HG03066 (cell line): ENCODE data around the gene USP20.

Source experiments
- ATAC-seq: cut with Tn5 transposase; IDR thresholded peaks from one replicate; pipeline ENCODE4 v1.9.1; 2021; ENCODE audit warnings: low read depth; ENCODE audit not compliant: unreplicated experiment

The USP20 gene

DNA sequence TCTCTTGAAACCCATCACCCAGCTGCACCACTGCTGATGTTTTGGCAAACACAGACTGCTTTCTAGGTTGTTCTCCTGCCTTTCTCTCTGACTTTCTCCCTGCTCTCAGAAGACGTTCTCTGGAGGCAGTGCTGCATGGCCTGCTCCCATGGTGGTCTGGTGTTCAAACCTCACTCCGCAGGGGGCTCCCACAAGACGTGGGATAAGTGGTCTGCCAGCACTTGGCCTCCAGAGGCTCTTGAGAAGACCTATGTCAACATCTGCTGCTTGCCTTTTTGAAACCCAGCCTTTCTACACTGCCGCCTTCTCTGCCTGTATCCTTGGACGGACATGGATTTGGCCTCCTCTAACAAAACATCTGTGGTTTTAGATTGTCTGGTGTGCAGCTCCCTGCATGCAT is 16.6 kb downstream of the USP20 start:
- no peak for ATAC-seq

DNA sequence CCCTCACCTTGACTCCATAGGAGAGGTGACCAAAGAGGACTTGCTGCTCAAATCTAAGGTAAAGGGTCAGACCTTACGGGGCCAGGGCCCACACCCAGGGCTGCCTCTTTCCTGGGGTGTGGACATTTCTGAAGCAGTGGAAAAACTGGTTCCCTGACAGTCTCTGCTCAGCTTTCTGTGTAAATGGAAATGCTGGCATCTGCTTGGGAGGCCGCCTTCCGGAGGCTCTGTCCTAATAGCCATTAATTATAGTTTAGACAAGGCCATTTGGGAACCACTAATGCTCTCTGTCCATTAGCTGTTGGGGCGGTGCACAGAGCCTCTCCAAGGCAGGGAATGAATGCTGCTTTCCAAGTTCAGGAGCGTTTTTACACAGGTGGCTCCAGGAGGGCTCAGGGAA is 17.3 kb downstream of the USP20 start:
- ATAC-seq, result no peak

DNA sequence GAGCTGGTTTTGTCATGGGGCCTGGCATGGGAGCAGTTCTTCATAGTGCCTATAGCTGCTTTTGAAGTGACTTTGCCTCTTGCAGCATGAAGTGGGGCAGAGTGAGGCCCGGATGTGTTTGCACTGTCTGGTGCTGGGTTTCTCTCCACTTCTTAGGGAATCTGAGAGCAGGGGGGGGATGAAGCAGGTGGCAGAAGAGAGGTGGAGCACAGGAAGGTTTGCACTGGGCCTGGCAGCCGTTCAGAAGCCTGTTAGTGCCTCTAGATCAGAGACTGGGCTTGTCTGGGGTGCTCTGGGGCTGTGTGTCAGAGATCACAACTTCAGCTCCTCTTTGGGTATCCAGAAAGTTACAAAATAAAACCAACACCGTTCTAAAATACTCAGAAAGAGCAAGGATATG is 18.4 kb downstream of the USP20 start:
- no peak for ATAC-seq

DNA sequence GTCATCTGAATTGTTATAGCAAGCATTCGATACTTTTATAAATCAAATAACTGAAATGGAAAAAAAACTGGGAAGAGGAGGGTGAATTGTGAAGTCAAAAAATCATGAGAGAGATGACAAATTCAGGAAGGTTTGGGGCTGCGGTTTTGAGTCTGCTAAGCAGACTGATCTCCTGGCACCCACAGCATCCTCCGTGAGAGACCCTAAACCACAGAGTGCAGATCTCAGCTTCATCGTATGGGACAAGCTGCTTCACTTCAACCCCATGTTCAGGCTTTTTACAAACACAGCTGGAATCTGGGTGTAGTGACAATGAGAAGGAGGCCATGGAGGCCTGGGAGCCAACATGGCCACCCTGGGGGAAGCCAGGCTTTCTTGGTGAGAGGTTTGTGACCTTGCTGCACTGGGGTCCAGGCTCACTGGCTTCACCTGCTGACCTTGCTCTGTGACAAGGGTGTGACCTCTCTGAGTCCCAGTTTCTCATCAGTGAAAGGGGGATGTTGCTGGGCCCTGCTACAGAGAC is 19.4 kb downstream of the USP20 start:
- no peak for ATAC-seq

DNA sequence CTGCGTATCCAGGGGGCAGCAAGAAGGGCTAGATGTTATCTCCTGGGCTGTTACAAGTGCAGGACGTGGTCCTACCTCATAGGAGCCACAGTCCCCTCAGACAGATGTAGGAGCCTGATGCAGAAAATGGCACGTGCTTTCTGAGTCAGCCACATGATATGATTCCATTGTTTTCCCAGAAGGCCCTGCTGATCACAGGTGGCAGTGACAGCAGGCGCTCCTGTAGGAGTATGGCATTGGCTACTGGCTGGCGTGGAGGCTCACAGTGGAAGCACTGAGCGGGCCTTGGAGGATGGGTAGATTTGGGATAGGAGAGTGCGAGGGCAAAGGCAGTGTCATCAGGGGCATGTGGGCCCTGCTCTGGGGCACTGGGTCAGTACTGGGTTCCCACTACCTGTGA is 21.9 kb downstream of the USP20 start:
- no peak for ATAC-seq

DNA sequence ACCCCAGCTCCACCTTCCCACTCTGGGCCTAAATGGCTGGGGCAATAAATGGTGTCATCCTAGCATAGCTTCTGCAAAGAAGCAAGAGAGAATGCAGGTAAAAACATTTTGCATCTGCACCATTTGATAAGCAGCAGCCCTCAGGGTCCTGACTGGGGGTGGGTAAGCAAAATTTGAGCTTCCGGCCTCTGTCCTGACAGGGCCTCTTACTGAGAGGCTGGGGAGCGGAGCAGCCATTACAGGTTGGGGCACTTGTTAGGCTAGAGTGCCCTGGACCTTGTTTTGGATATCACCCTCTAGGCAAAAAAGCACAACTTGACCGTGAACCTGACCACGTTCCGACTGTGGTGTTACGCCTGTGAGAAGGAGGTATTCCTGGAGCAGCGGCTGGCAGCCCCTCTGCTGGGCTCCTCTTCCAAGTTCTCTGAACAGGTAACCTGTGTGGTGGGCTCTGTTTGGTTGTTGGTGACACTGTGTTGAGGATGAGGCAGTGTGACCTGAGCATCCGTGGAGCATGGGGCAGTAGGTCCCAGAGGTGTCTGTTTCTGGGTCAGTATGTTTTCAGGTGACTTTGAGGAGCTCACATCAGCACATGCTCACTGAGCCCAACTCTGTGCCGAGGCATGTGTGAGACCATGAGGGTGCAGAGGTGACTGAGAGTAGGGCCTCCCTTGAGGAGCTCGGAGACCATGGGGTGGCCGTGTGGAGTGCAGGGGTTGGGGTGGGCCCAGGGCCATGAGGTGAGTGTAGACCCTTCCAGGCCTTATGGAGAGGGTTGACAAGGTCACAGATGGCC is 23.1 kb downstream of the USP20 start:
- no peak for ATAC-seq

DNA sequence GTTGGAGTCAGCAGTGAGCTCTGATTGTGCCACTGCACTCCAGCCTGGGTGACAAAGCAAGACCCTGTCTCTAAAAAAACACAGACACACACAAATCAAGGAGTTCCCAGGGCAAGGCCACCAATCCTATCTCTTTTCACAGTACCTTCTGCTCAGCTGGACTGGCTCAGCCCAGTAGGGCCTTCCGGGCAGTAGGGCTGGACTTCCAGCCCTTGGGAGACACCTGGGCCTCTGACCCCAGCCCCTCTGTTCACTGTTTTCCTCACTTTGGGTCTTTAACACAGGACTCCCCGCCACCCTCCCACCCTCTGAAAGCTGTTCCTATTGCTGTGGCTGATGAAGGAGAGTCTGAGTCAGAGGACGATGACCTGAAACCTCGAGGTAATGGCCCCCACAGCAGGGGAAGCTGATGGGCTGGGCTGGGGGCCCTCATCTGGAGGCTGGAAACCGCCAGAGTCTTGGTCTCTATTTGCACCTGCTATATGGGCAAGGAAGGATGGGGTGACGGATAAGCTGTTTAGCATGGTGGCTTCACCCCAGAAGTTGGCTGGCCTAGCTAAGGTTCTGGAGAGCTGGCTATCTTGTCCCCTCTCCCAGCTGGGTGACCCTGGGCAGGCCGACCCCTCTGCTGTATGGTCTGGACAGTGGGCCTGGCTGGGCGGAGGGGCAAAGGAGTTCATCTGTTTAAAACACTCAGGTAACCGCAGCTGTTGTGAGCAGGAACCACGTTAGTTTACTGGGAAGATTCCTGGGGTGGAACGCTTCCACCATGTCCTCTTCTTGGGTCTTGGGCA is 25.6 kb downstream of the USP20 start:
- no peak for ATAC-seq

DNA sequence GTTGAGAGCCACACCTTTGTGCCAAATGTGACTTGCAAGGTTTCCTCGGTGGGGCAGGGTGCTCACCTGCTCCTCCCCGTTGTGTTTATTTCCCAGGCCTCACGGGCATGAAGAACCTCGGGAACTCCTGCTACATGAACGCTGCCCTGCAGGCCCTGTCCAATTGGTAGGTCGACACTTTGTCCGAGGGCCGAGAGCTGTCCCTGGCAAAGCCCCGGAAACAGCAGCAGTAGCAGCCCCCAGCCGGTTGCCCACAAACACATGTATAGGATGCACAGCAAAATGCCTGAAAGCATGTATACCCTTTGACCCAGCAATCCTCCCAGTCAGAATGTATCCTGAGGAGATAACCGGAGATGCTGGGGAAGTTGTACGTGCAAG is 26.2 kb downstream of the USP20 start:
- no peak for ATAC-seq

DNA sequence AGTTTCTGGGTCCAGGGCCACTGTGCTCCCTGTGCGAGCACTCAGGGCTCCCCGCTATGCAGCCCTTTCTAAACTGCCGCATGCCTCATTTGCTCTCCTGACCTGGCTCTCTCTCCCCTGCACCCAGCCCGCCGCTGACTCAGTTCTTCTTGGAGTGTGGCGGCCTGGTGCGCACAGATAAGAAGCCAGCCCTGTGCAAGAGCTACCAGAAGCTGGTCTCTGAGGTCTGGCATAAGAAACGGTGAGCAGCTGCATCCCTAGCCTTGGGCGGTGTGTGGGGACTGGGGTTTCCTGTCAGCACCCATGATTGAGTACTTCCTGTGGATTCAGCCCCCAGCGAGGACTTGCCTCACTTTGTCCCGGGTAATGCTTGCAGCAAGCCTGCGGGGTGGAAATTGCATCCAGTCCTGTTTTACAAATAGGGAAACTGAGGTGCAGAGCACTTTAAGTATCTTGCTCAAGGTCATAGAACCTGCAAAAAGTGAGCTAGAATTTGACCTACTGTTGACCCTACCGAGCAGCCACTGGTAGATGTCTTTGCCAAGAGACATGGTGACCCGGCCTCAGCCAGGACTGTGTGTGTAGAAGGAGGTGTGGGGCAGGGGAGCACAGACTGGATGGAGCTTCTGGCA is 27.9 kb downstream of the USP20 start:
- ATAC-seq, result no peak

DNA sequence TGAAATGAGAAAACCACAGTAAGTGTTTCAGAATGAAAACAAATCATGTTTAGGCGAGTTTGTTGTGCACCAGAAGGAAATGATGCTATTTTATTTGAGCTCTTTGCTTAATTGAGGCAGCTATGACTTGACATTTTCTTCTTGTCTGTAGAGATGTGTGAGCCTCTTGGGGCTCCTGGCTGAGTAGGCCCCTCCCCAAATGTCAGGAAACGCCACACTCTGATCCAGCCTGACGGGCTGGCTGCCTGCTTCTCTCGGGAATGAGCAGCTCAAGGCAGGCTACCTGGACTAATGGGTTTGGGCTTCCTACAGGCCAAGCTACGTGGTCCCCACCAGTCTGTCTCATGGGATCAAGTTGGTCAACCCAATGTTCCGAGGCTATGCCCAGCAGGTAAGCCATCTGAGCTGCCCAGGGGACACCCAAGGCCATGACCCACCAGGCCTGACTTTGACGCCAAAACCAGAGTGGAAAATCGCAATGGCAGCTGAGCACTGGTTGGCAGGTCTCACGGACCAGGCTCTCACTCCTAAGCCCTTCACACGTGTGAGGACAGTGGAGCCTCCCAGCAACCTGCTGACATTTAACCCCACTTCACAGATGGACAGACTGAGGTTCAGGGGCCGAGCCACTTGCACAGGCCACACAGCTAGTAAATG is 29.9 kb downstream of the USP20 start:
- no peak for ATAC-seq

DNA sequence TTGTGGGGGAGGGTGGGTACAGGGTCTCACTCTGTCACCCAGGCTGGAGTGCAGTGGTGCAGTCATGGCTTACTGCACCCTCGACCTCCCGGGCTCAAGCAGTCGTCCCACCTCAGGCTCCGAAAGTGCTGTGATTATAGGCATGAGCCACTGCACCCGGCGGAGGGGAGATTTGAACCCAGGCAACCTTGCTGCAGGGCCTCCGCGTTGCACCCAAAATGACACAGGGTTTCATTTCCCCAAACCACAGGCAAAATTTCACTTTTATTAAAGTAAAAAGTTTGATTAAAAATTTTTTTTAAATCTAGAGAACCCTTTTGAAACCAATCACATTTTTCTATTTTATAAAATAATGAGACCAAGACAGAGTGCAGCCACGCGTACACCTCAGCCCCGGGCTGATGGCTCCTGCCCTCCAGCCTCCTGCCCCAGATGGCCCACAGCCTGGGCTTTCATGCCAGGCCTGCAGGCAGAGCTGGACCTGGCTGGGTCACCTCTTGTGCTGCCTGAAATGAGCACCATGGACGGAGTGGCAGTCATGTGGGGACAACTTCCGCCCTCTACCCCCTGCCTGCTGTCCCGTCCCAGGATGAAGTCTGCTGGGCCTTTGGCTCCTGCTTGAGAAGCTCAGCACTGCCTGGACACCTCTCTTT is 30.5 kb downstream of the USP20 start:
- no peak for ATAC-seq

DNA sequence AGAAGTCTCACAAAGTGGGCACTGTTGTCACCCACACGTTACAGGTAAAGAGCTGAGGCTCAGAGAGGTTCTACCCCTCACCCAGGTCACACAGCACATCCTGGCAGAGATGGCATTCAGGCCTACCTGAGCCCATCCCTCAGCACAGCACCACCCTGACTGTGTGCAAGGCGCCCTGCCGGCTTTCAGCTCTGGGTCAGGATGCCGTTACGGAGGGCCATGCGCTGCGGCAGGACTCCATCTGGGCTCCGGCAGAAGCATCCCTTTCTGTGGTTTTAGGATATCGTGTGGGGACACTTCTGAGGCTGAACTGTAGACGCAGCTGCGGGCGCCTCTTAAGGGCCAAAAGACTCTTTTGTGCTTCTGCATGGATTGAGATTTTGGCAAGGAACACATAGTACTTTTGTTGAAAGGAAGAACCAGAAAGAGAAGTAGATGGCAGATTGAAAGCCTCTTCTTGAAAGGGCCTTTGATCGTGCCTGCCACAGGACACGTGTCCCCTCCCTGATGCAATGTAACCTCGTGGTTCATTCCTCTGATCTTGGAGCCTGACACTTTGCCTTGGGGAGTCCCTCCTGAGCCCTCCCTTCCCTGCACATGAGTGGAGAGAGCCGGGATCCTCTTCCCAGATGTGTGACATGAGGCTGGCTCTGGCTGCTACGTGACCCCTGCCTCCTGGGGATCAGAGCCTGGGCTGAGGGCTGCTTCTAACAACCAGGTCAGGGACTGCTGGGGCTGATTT is 31.3 kb downstream of the USP20 start:
- no peak for ATAC-seq

DNA sequence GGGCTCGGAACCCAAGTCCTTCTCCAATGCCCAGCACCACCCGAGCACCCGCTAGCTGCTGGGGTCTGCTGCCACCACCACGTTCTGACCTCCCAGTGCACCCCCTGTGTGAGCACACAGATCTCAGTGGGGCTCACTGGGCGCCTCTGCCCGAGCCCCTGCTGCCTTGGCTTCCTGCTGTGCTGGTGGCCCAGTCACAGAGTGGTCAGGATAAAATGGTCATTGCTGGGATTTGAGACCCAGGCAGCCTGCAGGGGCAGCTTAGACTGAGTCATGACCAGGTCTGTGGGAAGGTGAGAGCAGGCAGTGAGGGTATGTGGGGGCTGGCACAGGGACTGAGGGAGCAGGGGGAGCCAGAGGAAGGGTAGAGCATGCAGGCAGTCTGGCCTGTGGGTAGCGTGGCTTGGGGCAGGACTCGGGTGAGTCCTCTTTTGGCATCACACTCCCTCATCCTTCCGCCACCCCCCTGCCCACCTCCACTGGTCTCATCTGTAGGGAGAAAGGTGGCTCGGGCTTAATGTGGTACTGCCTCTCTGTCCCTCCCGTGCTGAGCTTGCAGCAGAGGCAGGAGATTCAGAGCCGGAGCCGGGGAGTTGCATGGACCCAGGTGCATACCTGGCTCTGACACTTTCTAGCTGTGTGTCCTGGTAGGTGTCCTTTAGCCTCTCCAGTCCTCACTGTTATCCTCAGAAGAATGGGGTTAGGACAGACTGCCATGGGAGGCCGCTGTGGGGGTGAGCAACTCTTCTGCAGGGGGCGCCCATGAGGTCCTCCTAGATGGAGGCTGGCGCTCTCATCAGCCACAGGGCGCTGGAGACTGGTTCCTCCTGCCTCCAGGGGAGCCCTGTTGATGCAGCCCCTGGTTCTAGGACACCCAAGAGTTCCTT is 32.1 kb downstream of the USP20 start:
- ATAC-seq, result no peak

DNA sequence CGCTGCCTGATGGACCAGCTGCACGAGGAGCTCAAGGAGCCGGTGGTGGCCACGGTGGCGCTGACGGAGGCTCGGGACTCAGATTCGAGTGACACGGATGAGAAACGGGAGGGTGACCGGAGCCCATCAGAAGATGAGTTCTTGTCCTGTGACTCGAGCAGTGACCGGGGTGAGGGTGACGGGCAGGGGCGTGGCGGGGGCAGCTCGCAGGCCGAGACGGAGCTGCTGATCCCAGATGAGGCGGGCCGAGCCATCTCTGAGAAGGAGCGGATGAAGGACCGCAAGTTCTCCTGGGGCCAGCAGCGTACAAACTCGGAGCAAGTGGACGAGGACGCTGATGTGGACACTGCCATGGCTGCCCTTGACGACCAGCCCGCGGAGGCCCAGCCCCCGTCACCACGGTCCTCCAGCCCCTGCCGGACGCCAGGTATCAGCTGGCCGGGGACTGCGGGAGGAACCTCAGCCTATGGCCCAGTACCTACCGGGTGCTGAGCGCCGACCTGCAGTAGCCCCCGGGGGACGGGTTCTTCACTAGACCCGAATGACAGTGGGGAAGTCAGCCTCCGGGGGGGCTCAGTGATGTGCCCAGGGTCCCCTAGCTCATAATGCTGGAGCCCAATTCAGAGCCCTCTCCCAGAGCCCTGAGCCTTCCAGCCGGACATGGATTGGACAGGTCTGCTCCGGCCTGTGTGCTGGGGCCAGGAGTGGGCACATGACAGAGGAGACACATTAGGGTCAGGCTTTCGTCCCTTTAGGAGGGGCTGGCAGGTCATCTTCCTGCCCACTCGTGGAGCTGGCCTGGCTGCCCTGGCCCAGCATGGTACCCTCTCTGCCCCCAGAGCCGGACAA is 33.0 kb downstream of the USP20 start:
- no peak for ATAC-seq

DNA sequence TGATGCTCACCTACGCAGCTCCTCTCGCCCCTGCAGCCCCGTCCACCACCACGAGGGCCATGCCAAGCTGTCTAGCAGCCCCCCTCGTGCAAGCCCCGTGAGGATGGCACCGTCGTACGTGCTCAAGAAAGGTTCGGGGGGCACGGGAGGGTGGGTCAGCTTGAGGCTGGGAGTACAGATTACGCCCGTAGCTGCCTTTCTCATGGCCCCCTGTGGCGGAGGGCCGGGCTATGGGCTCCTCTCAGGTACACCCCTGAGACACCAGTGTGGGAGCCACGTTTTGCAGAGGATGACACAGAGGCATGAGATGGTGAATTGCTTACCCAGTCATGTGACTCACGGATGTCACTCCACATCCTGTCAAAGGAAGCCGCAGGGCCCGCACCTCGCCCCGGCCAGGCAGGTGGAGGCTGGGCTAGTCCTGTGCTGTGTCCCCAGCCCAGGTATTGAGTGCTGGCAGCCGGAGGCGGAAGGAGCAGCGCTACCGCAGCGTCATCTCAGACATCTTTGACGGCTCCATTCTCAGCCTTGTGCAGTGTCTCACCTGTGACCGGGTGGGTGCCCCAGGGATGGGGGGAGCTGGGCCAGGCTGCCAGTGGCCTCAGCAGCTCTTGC is 33.7 kb downstream of the USP20 start:
- ATAC-seq, result no peak

DNA sequence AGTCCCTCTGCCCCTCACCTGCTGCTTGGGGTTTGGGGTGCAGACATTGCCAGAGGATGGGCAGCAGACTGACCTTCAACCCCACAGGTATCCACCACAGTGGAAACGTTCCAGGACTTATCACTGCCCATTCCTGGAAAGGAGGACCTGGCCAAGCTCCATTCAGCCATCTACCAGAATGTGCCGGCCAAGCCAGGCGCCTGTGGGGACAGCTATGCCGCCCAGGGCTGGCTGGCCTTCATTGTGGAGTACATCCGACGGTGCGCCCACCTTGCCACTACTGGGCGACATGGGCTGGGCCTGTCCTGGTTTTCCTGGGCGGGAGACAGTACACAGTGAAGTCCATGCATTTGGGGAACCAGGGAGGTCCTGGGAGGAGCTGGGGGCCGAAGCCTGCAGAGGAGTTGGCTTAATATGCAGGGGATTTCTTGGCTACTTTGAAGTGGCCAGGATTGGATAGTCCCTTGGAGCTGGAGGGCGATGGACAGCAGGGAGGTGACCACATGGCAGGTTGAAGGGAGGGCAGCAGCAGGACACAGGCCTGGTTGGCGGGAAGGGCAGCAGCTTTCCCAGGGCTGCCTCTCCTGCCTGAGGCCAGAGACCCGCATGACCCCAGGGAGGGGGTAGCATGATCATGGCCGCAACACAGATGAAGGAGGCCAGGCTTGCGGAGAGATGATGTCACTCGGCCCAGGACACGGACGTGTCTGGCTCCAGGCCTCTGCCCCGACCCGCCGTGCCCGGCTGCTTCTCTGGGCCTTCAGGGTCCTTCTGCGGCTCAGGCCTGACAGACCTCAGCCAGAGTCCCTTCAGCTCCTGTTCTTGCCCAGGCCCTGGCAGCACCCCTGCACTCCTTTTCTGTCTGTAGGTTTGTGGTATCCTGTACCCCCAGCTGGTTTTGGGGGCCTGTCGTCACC is 34.6 kb downstream of the USP20 start:
- no peak for ATAC-seq
